ENCODE measurements around the gene ADGRV1. TPM values are rescaled to one million over a fixed set of nuclear protein-coding genes. Genes with fewer than 3 reads are reported as not detected.
"Not testable (repeated sequence)": the region's sequence is repeated elsewhere in the genome, so short reads cannot be mapped to it uniquely, and the experiment has no call there.

Gene ADGRV1
- polyA plus RNA-seq, 5 donors = 11.8 to 18.9 (median 15.5) TPM

- DNase-seq = no peak
These were observed 340.5 kb downstream of the ADGRV1 start for GRCh38 chr5:90899014-90899604.

- no peak for DNase-seq
These were observed 342.7 kb downstream of the ADGRV1 start for GRCh38 chr5:90901261-90901660.

GRCh38 chr5:90902170-90902569 is 343.6 kb downstream of the ADGRV1 start:
- DNase-seq = no peak

GRCh38 chr5:90902651-90903386 is 344.2 kb downstream of the ADGRV1 start:
- DNase-seq = no peak

- peak; percentile 21 to 40 for DNase-seq
These were observed 350.5 kb downstream of the ADGRV1 start for GRCh38 chr5:90909101-90909503.

- no peak for DNase-seq
These were observed 351.3 kb downstream of the ADGRV1 start for GRCh38 chr5:90909940-90910339.

- no peak for DNase-seq
These were observed 352.6 kb downstream of the ADGRV1 start for GRCh38 chr5:90911169-90911568.

- DNase-seq = no peak
These were observed 353.9 kb downstream of the ADGRV1 start for GRCh38 chr5:90912476-90912875.

GRCh38 chr5:90915393-90915792 is 356.8 kb downstream of the ADGRV1 start:
- DNase-seq = no peak

- DNase-seq = no peak
These were observed 358.6 kb downstream of the ADGRV1 start for GRCh38 chr5:90916947-90917800.

- no peak for DNase-seq
These were observed 359.5 kb downstream of the ADGRV1 start for GRCh38 chr5:90917928-90918668.

- DNase-seq = no peak
These were observed 362.9 kb downstream of the ADGRV1 start for GRCh38 chr5:90921418-90921973.

GRCh38 chr5:90924222-90924621 is 365.6 kb downstream of the ADGRV1 start:
- not testable (repeated sequence) for DNase-seq

- DNase-seq = not testable (repeated sequence)
These were observed 370.6 kb downstream of the ADGRV1 start for GRCh38 chr5:90929013-90929839.

GRCh38 chr5:90930062-90930461 is 371.5 kb downstream of the ADGRV1 start:
- no peak for DNase-seq

GRCh38 chr5:90930756-90931431 is 372.3 kb downstream of the ADGRV1 start:
- no peak for DNase-seq

GRCh38 chr5:90932052-90932699 is 373.6 kb downstream of the ADGRV1 start:
- DNase-seq = peak; percentile 19 to 45

GRCh38 chr5:90933298-90933697 is 374.7 kb downstream of the ADGRV1 start:
- no peak for DNase-seq

- no peak for DNase-seq
These were observed 375.6 kb downstream of the ADGRV1 start for GRCh38 chr5:90934091-90934719.
